K562 (cell line): Measurements from ENCODE around the gene HOXB6. TPM values are rescaled to one million over a fixed set of nuclear protein-coding genes. Genes with fewer than 3 reads are reported as not detected.

Source experiments
- BMI1 ChIP-seq: fragments of 150-350 bp; IDR thresholded peaks from 2 replicates; pipeline ENCODE4 v1.6.1; 2014; ENCODE audit warnings: low read length
- CC2D1A ChIP-seq: fragments of 450-650 bp; IDR thresholded peaks from 2 replicates; pipeline ENCODE4 v1.6.1; 2017; ENCODE audit warnings: mild to moderate bottlenecking
- ESRRA ChIP-seq: fragments of 450-650 bp; IDR thresholded peaks from 2 replicates; pipeline ENCODE4 v1.6.1; 2014; ENCODE audit warnings: low read depth, mild to moderate bottlenecking, moderate library complexity, borderline replicate concordance
- ETV1 ChIP-seq: fragments of 450-650 bp; conservative IDR thresholded peaks from 2 replicates; pipeline ENCODE4 v1.6.1; 2016; ENCODE audit warnings: missing genetic modification characterization, control low read depth, low read depth, missing compliant biosample characterization
- MAZ ChIP-seq, 2 experiments: fragments of 450-650 bp in 1 of 2; sonication (generic) in 1 of 2; formaldehyde crosslinking; IDR thresholded peaks in 1 of 2; conservative IDR thresholded peaks in 1 of 2; 2 replicates each; pipeline versions ENCODE4 v1.4.0 to v1.5.0; 2020; ENCODE audit warnings: mild to moderate bottlenecking in 1 of 2, missing genetic modification reagents in 1 of 2
- PML ChIP-seq: IDR thresholded peaks from 2 replicates; pipeline ENCODE4 v1.6.1; 2012; ENCODE audit warnings: low read length, inconsistent platforms
- SIN3B ChIP-seq: fragments of 450-650 bp; IDR thresholded peaks from 2 replicates; pipeline ENCODE4 v1.6.1; 2017; ENCODE audit warnings: low read depth, mild to moderate bottlenecking, moderate library complexity
- SUPT5H ChIP-seq: fragments of 450-650 bp; IDR thresholded peaks from 2 replicates; pipeline ENCODE4 v1.6.1; 2016
- ZFP36 ChIP-seq: fragments of 150-350 bp; IDR thresholded peaks from 2 replicates; pipeline ENCODE4 v1.6.1; 2018; ENCODE audit warnings: low read length, low read depth; ENCODE audit not compliant: partially characterized antibody
- polyA plus RNA-seq, 8 experiments: library from polyadenylated mRNA; depleted of rRNA in 4 of 8; stranded (reverse) in 5 of 8; unstranded in 3 of 8; fragments of >200 nt; fragmentation: Nextera tagmentation in 2 of 8; fragmentation: Illumina TruSeq in 1 of 8; extraction: Ambion mirVana in 2 of 8; extraction: Trizol in 1 of 8; gene quantifications; 2 replicates each; pipeline versions ENCODE4 v1.2.1 to v1.2.3, GENCODE V29; 2011 to 2014; ENCODE audit warnings: inconsistent platforms in 1 of 8, missing spikeins in 1 of 8
- total RNA-seq, 7 experiments: library from RNA; depleted of rRNA in 6 of 7; stranded (reverse); fragments of >200 nt in 6 of 7; fragmentation: Illumina TruSeq in 2 of 7; extraction: Trizol in 2 of 7; gene quantifications; 2 replicates each; pipeline versions ENCODE4 v1.2.1 to v1.2.3, GENCODE V29; 2011 to 2021; ENCODE audit warnings: low replicate concordance in 1 of 7
- TF ChIP-seq, protein P1 (sequence below), 2 experiments: fragments of 450-650 bp; conservative IDR thresholded peaks; 2 replicates each; pipeline ENCODE4 v1.6.1; 2017; ENCODE audit warnings: mild to moderate bottlenecking in 2 of 2, moderate library complexity in 2 of 2
- TF ChIP-seq, protein P2 (sequence below): fragments of 250-450 bp; sonication (Bioruptor Pico); IDR thresholded peaks from 2 replicates; pipeline ENCODE4 v1.9.0; 2021; ENCODE audit warnings: mild to moderate bottlenecking
- TF ChIP-seq, protein P3 (sequence below): IDR thresholded peaks from 2 replicates; pipeline ENCODE4 v1.6.1; 2011; ENCODE audit warnings: borderline replicate concordance, low read depth, mild to moderate bottlenecking, moderate library complexity, low read length; ENCODE audit not compliant: insufficient read depth, poor library complexity, severe bottlenecking
- TF ChIP-seq, protein P4 (sequence below): sonication (generic); formaldehyde crosslinking; IDR thresholded peaks from 2 replicates; pipeline ENCODE4 v1.8.0; 2023; ENCODE audit warnings: mild to moderate bottlenecking, missing genetic modification reagents
- TF ChIP-seq, protein P5 (sequence below): fragments of 150-350 bp; conservative IDR thresholded peaks from 2 replicates; pipeline ENCODE4 v1.6.1; 2014; ENCODE audit warnings: low read length

Gene HOXB6
- total and polyA plus RNA-seq, 9 of the 15 experiments (the other 6 are each of a cell fraction or from before 2014, with no cell fraction given): 1.2 to 14.8 (median 4.9) TPM

- TF ChIP-seq, protein P1, sequence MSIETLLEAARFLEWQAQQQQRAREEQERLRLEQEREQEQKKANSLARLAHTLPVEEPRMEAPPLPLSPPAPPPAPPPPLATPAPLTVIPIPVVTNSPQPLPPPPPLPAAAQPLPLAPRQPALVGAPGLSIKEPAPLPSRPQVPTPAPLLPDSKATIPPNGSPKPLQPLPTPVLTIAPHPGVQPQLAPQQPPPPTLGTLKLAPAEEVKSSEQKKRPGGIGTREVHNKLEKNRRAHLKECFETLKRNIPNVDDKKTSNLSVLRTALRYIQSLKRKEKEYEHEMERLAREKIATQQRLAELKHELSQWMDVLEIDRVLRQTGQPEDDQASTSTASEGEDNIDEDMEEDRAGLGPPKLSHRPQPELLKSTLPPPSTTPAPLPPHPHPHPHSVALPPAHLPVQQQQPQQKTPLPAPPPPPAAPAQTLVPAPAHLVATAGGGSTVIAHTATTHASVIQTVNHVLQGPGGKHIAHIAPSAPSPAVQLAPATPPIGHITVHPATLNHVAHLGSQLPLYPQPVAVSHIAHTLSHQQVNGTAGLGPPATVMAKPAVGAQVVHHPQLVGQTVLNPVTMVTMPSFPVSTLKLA (conservative IDR thresholded peaks at IDR 0.05): 0 out of 4 replicates have a peak, but pooled peaks of 1 of the 2 experiments have one; percentile 21
- TF ChIP-seq, protein P2, sequence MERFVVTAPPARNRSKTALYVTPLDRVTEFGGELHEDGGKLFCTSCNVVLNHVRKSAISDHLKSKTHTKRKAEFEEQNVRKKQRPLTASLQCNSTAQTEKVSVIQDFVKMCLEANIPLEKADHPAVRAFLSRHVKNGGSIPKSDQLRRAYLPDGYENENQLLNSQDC (CRISPR knock-in tag): no peak
- TF ChIP-seq PML (0 out of 2 replicates have a peak, but pooled peaks have one; percentile 29), MAZ (CRISPR knock-in tag; conservative IDR thresholded peaks at IDR 0.05 in 1 of 2, IDR thresholded peaks at IDR 0.05 in 1 of 2) (peak in 1 of 2 experiments; percentile 65; a peak in 2 of 4 replicates), SUPT5H (0 out of 2 replicates have a peak, but pooled peaks have one; percentile 49), BMI1 (0 out of 2 replicates have a peak, but pooled peaks have one; percentile 20), ESRRA (no peak; the same call in 1 of the 2 replicates), ETV1 (tag) (0 out of 2 replicates have a peak, but pooled peaks have one; percentile 22), CC2D1A (peak; percentile 72), ZFP36 (peak; percentile 17), SIN3B (no peak)
- TF ChIP-seq, protein P3, sequence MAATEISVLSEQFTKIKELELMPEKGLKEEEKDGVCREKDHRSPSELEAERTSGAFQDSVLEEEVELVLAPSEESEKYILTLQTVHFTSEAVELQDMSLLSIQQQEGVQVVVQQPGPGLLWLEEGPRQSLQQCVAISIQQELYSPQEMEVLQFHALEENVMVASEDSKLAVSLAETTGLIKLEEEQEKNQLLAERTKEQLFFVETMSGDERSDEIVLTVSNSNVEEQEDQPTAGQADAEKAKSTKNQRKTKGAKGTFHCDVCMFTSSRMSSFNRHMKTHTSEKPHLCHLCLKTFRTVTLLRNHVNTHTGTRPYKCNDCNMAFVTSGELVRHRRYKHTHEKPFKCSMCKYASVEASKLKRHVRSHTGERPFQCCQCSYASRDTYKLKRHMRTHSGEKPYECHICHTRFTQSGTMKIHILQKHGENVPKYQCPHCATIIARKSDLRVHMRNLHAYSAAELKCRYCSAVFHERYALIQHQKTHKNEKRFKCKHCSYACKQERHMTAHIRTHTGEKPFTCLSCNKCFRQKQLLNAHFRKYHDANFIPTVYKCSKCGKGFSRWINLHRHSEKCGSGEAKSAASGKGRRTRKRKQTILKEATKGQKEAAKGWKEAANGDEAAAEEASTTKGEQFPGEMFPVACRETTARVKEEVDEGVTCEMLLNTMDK: peak; percentile 82
- TF ChIP-seq, protein P4, sequence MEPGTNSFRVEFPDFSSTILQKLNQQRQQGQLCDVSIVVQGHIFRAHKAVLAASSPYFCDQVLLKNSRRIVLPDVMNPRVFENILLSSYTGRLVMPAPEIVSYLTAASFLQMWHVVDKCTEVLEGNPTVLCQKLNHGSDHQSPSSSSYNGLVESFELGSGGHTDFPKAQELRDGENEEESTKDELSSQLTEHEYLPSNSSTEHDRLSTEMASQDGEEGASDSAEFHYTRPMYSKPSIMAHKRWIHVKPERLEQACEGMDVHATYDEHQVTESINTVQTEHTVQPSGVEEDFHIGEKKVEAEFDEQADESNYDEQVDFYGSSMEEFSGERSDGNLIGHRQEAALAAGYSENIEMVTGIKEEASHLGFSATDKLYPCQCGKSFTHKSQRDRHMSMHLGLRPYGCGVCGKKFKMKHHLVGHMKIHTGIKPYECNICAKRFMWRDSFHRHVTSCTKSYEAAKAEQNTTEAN: no peak
- TF ChIP-seq, protein P5, sequence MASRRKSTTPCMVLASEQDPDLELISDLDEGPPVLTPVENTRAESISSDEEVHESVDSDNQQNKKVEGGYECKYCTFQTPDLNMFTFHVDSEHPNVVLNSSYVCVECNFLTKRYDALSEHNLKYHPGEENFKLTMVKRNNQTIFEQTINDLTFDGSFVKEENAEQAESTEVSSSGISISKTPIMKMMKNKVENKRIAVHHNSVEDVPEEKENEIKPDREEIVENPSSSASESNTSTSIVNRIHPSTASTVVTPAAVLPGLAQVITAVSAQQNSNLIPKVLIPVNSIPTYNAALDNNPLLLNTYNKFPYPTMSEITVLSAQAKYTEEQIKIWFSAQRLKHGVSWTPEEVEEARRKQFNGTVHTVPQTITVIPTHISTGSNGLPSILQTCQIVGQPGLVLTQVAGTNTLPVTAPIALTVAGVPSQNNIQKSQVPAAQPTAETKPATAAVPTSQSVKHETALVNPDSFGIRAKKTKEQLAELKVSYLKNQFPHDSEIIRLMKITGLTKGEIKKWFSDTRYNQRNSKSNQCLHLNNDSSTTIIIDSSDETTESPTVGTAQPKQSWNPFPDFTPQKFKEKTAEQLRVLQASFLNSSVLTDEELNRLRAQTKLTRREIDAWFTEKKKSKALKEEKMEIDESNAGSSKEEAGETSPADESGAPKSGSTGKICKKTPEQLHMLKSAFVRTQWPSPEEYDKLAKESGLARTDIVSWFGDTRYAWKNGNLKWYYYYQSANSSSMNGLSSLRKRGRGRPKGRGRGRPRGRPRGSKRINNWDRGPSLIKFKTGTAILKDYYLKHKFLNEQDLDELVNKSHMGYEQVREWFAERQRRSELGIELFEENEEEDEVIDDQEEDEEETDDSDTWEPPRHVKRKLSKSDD: no peak
Measured at GRCh38 chr17:48618256-48618896, 13.6 kb upstream of the HOXB6 start (continued).
